K562 (cell line): Measurements from ENCODE around the gene RBP3.

Source experiments
- CTCF ChIP-seq, 3 experiments: IDR thresholded peaks in 2 of 3; conservative IDR thresholded peaks in 1 of 3; 2 replicates each; pipeline ENCODE4 v1.5.1; 2011 to 2012; ENCODE audit warnings: low read length in 3 of 3, mild to moderate bottlenecking in 3 of 3, control low read depth in 2 of 3, improper control_type of control experiment in 1 of 3, inconsistent platforms in 1 of 3, low read depth in 1 of 3, mixed read lengths in 1 of 3, moderate library complexity in 1 of 3; ENCODE audit not compliant: insufficient read depth in 2 of 3
- SMAD1 ChIP-seq: fragments of 150-350 bp; IDR thresholded peaks from 2 replicates; pipeline ENCODE4 v1.6.1; 2014; ENCODE audit warnings: low read length, low read depth; ENCODE audit not compliant: partially characterized antibody

GRCh38 chr10:47360419-47361040 lies 12.4 kb downstream of the RBP3 start:
- TF ChIP-seq CTCF (IDR thresholded peaks at IDR 0.05 in 2 of 3, conservative IDR thresholded peaks at IDR 0.05 in 1 of 3; ENCODE audit: insufficient read depth in 2 of 3, low read depth in 1 of 3, low read length in 3 of 3) (no peak), SMAD1 (no peak)
